Cardiac muscle cell (in vitro differentiated cells and primary cell): ENCODE measurements around the gene PADI3. TPM values are rescaled to one million over a fixed set of nuclear protein-coding genes. Genes with fewer than 3 reads are reported as not detected.
A peak's percentile ranks its signal among the peaks of the same experiment; 100 is the strongest.

Experiments used
- DNase-seq, 2 donors: peaks; one replicate each; pipeline versions ENCODE4 v3.0.0 to v3.0.0-alpha.2; 2010 to 2017; ENCODE audit warnings: low read depth in 1 of 2, low spot score in 1 of 2
- H3K27ac ChIP-seq: fragments of 200-600 bp; sonication (generic); 2 replicates; pipeline ENCODE4 v1.5.1; 2016
- H3K27me3 ChIP-seq: fragments of 200-600 bp; sonication (generic); 2 replicates; pipeline ENCODE4 v1.6.0; 2016; ENCODE audit warnings: control low read depth
- H3K36me3 ChIP-seq: fragments of 200-600 bp; sonication (generic); 2 replicates; pipeline ENCODE4 v1.5.1; 2016; ENCODE audit warnings: control low read depth
- H3K4me1 ChIP-seq: fragments of 200-600 bp; sonication (generic); 2 replicates; pipeline ENCODE4 v1.8.1; 2017; ENCODE audit warnings: low read depth, mild to moderate bottlenecking, mixed run types
- H3K4me3 ChIP-seq: fragments of 200-600 bp; sonication (generic); 2 replicates; pipeline ENCODE4 v1.5.1; 2016; ENCODE audit warnings: mild to moderate bottlenecking
- H3K9me3 ChIP-seq: fragments of 200-600 bp; sonication (generic); 2 replicates; pipeline ENCODE4 v1.5.1; 2017; ENCODE audit warnings: low read depth, mild to moderate bottlenecking, control low read depth
- CTCF ChIP-seq: IDR thresholded peaks from 2 replicates; pipeline ENCODE4 v1.5.1; 2012; ENCODE audit warnings: low read depth, mild to moderate bottlenecking, low read length
- polyA plus RNA-seq: library from polyadenylated mRNA; unstranded; fragments of >200 nt; fragmentation: Nextera tagmentation; extraction: Ambion mirVana; gene quantifications from 2 replicates; pipeline ENCODE4 v1.2.1, GENCODE V29; 2016
- total RNA-seq: library from RNA; depleted of rRNA; stranded (reverse); fragments of >200 nt; gene quantifications from 2 replicates; pipeline ENCODE4 v1.2.3, GENCODE V29; 2016

The PADI3 gene
- total RNA-seq (0.04 and 0.24 TPM in 2 replicates), polyA plus RNA-seq (1.3 TPM in 1 of 2 replicates, not detected in the other)

GRCh38 chr1:17248781-17249180, at the start of gene PADI3:
Gene PADI3 (plus strand): TSS chr1:17249098. CDS start chr1:17249138, 40 bp downstream.
- no peak for TF ChIP-seq CTCF
- Histone ChIP-seq H3K27ac (no peak within 1 kb of the TSS), H3K4me1 (no peaks in the 10 kb centered on the region), H3K36me3 (no peaks in the 10 kb centered on the region), H3K27me3 (no peaks in the 10 kb centered on the region), H3K4me3 (no peak within 1 kb of the TSS), H3K9me3 (no peaks in the 10 kb centered on the region)
- no peak for DNase-seq

GRCh38 chr1:17199267-17200044, 49.4 kb upstream of the PADI3 start:
- Histone ChIP-seq H3K4me3 (no peak overlapping the region), H3K36me3 (no peaks in the 10 kb centered on the region), H3K27me3 (no peaks in the 10 kb centered on the region), H3K9me3 (no peaks in the 10 kb centered on the region), H3K4me1 (peaks cover 3% of the 10 kb centered on the region), H3K27ac (no peak overlapping the region)
- no peak for DNase-seq
- no peak for TF ChIP-seq CTCF

GRCh38 chr1:17200246-17200645, 48.7 kb upstream of the PADI3 start:
- Histone ChIP-seq H3K27me3 (no peaks in the 10 kb centered on the region), H3K36me3 (no peaks in the 10 kb centered on the region), H3K4me1 (peaks cover 3% of the 10 kb centered on the region), H3K4me3 (no peak overlapping the region), H3K9me3 (no peaks in the 10 kb centered on the region), H3K27ac (peak overlapping the region; percentile 19)
- DNase-seq = peak in 1 of 2 donors; percentile 65
- TF ChIP-seq CTCF = no peak

- Histone ChIP-seq H3K36me3 (no peaks in the 10 kb centered on the region), H3K4me1 (peaks cover 3% of the 10 kb centered on the region), H3K27ac (peak overlapping the region; percentile 19), H3K27me3 (no peaks in the 10 kb centered on the region), H3K9me3 (no peaks in the 10 kb centered on the region), H3K4me3 (no peak overlapping the region)
- TF ChIP-seq CTCF = no peak
- no peak for DNase-seq
Measured at GRCh38 chr1:17200756-17201155, 48.1 kb upstream of the PADI3 start.

- no peak for DNase-seq
- Histone ChIP-seq H3K4me1 (peaks cover 3% of the 10 kb centered on the region), H3K4me3 (no peak overlapping the region), H3K36me3 (no peaks in the 10 kb centered on the region), H3K27ac (no peak overlapping the region), H3K9me3 (no peaks in the 10 kb centered on the region), H3K27me3 (no peaks in the 10 kb centered on the region)
- no peak for TF ChIP-seq CTCF
Measured at GRCh38 chr1:17201201-17202021, 47.5 kb upstream of the PADI3 start.
